Kidney capillary endothelial cell (primary cell): ENCODE data around the gene KCNH5.

ENCODE experiments used
- DNase-seq: peaks from one replicate; pipeline ENCODE4 v3.0.0-alpha.2; 2018; ENCODE audit warnings: low spot score

Gene KCNH5

GRCh38 chr14:63045234-63045611 lies at the start of gene KCNH5:
KCNH5 (minus strand) TSS chr14:63045458; CDS start chr14:63045186, 272 bp downstream.
- DNase-seq = peak; percentile 34

- no peak for DNase-seq
Measured at GRCh38 chr14:63091394-63091996, 46.2 kb upstream of the KCNH5 start.

GRCh38 chr14:63088865-63089264 lies 43.6 kb upstream of the KCNH5 start:
- DNase-seq = no peak

- no peak for DNase-seq
Measured at GRCh38 chr14:63078569-63078968, 33.3 kb upstream of the KCNH5 start.

- DNase-seq = no peak
Measured at GRCh38 chr14:63076488-63076887, 31.2 kb upstream of the KCNH5 start.

GRCh38 chr14:63055631-63056030 lies 10.4 kb upstream of the KCNH5 start:
- no peak for DNase-seq

GRCh38 chr14:63051992-63052391 lies 6.7 kb upstream of the KCNH5 start:
- DNase-seq = no peak

- no peak for DNase-seq
Measured at GRCh38 chr14:63051301-63051700, 6.0 kb upstream of the KCNH5 start.

- DNase-seq = no peak
Measured at GRCh38 chr14:63050694-63051093, 5.4 kb upstream of the KCNH5 start.

GRCh38 chr14:63046339-63047268 lies 1.3 kb upstream of the KCNH5 start:
- DNase-seq = no peak

GRCh38 chr14:63045612-63046320 lies 508 bp upstream of the KCNH5 start:
- DNase-seq = no peak

GRCh38 chr14:63039866-63040265 lies 5.4 kb downstream of the KCNH5 start:
- peak; percentile 34 for DNase-seq

GRCh38 chr14:63032641-63033040 lies 12.6 kb downstream of the KCNH5 start:
- no peak for DNase-seq

GRCh38 chr14:63032076-63032475 lies 13.2 kb downstream of the KCNH5 start:
- DNase-seq = no peak

GRCh38 chr14:63030113-63030512 lies 15.1 kb downstream of the KCNH5 start:
- DNase-seq = no peak

GRCh38 chr14:63027719-63028118 lies 17.5 kb downstream of the KCNH5 start:
- DNase-seq = no peak

- DNase-seq = no peak
Measured at GRCh38 chr14:63026491-63026890, 18.8 kb downstream of the KCNH5 start.

GRCh38 chr14:63014621-63015020 lies 30.6 kb downstream of the KCNH5 start:
- no peak for DNase-seq

GRCh38 chr14:63012171-63012570 lies 33.1 kb downstream of the KCNH5 start:
- no peak for DNase-seq

GRCh38 chr14:63011623-63012022 lies 33.6 kb downstream of the KCNH5 start:
- DNase-seq = no peak

GRCh38 chr14:63009495-63009894 lies 35.8 kb downstream of the KCNH5 start:
- DNase-seq = no peak

GRCh38 chr14:63006531-63006930 lies 38.7 kb downstream of the KCNH5 start:
- DNase-seq = no peak

GRCh38 chr14:62994096-62994495 lies 51.2 kb downstream of the KCNH5 start:
- no peak for DNase-seq
